Transverse colon (tissue), 3 donors: Measurements from ENCODE around the gene TMEM62.

ENCODE experiments used
- POLR2A ChIP-seq: fragments of 450-650 bp; IDR thresholded peaks from one replicate; pipeline ENCODE4 v1.6.1; 2016; ENCODE audit warnings: antibody characterized with exemption, mild to moderate bottlenecking, moderate library complexity
- POLR2AphosphoS5 ChIP-seq, 3 donors: sonication (generic); formaldehyde crosslinking; IDR thresholded peaks; one replicate each; pipeline ENCODE4 v1.6.1; 2016; ENCODE audit warnings: antibody characterized with exemption in 3 of 3

- TF ChIP-seq POLR2AphosphoS5 (IDR thresholded peaks at IDR 0.05) (peak; percentile 84 to 87 (median 86)), POLR2A (peak; percentile 68)
These were observed 27.5 kb upstream of the TMEM62 start, which contains the start of gene UBR1 for GRCh38 chr15:43105778-43106485.
